IMR-90 (cell line): ENCODE data around the gene KLHDC1. TPM values are rescaled to one million over a fixed set of nuclear protein-coding genes. Genes with fewer than 3 reads are reported as not detected.

ENCODE experiments used
- ATAC-seq: fragments of 200-7000 bp; cut with Tn5 transposase; 2 replicates; pipeline ENCODE4 v1.9.1; 2020; ENCODE audit warnings: low read depth, mild to moderate bottlenecking, moderate library complexity
- Bru-seq: library from RNA; stranded (reverse); fragments of 400-500 nt; gene quantifications from one replicate; lab custom pipeline; 2021; lab: Mats Ljungman, UMichigan
- BruChase-seq, 2 experiments: library from RNA; stranded (reverse); fragments of 400-500 nt; gene quantifications; one replicate each; lab custom pipeline; 2021; lab: Mats Ljungman, UMichigan
- BruUV-seq: library from RNA; stranded (reverse); fragments of 400-500 nt; replicated peaks from 2 replicates; lab custom pipeline; 2021; lab: Mats Ljungman, UMichigan
- CTCF ChIA-PET: fragments of 300-600 bp; formaldehyde crosslinking; extraction: SDS; loops from one replicate; lab custom pipeline; 2021; ENCODE audit warnings: antibody characterized with exemption; lab: Yijun Ruan, JAX
- POLR2A ChIA-PET: fragments of 300-600 bp; sonication (Branson Sonifier 250); formaldehyde crosslinking; loops from one replicate; lab custom pipeline; 2022; ENCODE audit warnings: antibody characterized with exemption; ENCODE audit not compliant: unreplicated experiment; lab: Charles Lee
- DNase-seq: peaks from one replicate; pipeline ENCODE4 v3.0.0; 2013
- H2AFZ ChIP-seq: replicated peaks from 2 replicates; pipeline ENCODE3; 2013; ENCODE audit warnings: low read length, mild to moderate bottlenecking; ENCODE audit not compliant: poor library complexity
- H2AK5ac ChIP-seq: 2 replicates; pipeline ENCODE4 v1.6.1; 2013; ENCODE audit warnings: low read depth, low read length, inconsistent platforms
- H2AK9ac ChIP-seq: replicated peaks from 2 replicates; pipeline ENCODE3; 2013; ENCODE audit warnings: mild to moderate bottlenecking, low read depth, low read length, moderate library complexity; ENCODE audit not compliant: poor library complexity
- H2BK120ac ChIP-seq: 2 replicates; pipeline ENCODE4 v1.6.1; 2013; ENCODE audit warnings: low read depth, low read length, inconsistent platforms
- H2BK15ac ChIP-seq: 3 replicates; pipeline ENCODE4 v1.6.1; 2013; ENCODE audit warnings: low read depth, low read length, inconsistent platforms
- H2BK20ac ChIP-seq: 2 replicates; pipeline ENCODE4 v1.6.1; 2013; ENCODE audit warnings: low read depth, mild to moderate bottlenecking, inconsistent platforms, low read length, moderate library complexity
- H2BK5ac ChIP-seq: 2 replicates; pipeline ENCODE4 v1.6.1; 2013; ENCODE audit warnings: mild to moderate bottlenecking, low read depth, low read length, inconsistent platforms; ENCODE audit not compliant: poor library complexity, severe bottlenecking
- H3K14ac ChIP-seq: replicated peaks from 2 replicates; pipeline ENCODE4 v1.6.1; 2013; ENCODE audit warnings: low read depth, low read length, inconsistent platforms
- H3K18ac ChIP-seq: 2 replicates; pipeline ENCODE4 v1.6.1; 2013; ENCODE audit warnings: low read depth, low read length, control low read depth
- H3K23ac ChIP-seq: 2 replicates; pipeline ENCODE4 v1.6.1; 2013; ENCODE audit warnings: low read depth, low read length, inconsistent platforms
- H3K27ac ChIP-seq: 2 replicates; pipeline ENCODE4 v1.5.1; 2013; ENCODE audit warnings: mild to moderate bottlenecking, control low read depth, low read length; ENCODE audit not compliant: insufficient read depth
- H3K27me3 ChIP-seq: 2 replicates; pipeline ENCODE4 v1.6.1; 2013; ENCODE audit warnings: low read length; ENCODE audit not compliant: control insufficient read depth, insufficient read depth
- H3K36me3 ChIP-seq: 2 replicates; pipeline ENCODE4 v1.6.1; 2013; ENCODE audit warnings: low read length, mixed read lengths; ENCODE audit not compliant: control insufficient read depth, insufficient read depth
- H3K4ac ChIP-seq: 2 replicates; pipeline ENCODE4 v1.6.1; 2013; ENCODE audit warnings: low read depth, low read length, inconsistent platforms
- H3K4me1 ChIP-seq: 2 replicates; pipeline ENCODE4 v1.6.1; 2013; ENCODE audit warnings: low read length, mixed read lengths; ENCODE audit not compliant: control insufficient read depth, insufficient read depth
- H3K4me2 ChIP-seq: 2 replicates; pipeline ENCODE4 v1.6.1; 2013; ENCODE audit warnings: low read depth, mild to moderate bottlenecking, control low read depth, low read length, moderate library complexity
- H3K4me3 ChIP-seq: 2 replicates; pipeline ENCODE4 v1.5.1; 2013; ENCODE audit warnings: low read depth, mild to moderate bottlenecking, control low read depth, low read length, moderate library complexity; ENCODE audit not compliant: insufficient read depth
- H3K56ac ChIP-seq: 2 replicates; pipeline ENCODE4 v1.6.1; 2013; ENCODE audit warnings: low read length, inconsistent platforms; ENCODE audit not compliant: insufficient read depth; ENCODE audit errors: extremely low read depth
- H3K79me1 ChIP-seq, 2 experiments: 2 replicates each; pipeline ENCODE4 v1.6.1; 2013; ENCODE audit warnings: low read length in 2 of 2, inconsistent platforms in 1 of 2, low read depth in 1 of 2
- H3K9ac ChIP-seq: 2 replicates; pipeline ENCODE4 v1.6.1; 2013; ENCODE audit warnings: low read depth, low read length, control low read depth
- H3K9me1 ChIP-seq: 2 replicates; pipeline ENCODE4 v1.6.1; 2013; ENCODE audit warnings: low read length, inconsistent platforms; ENCODE audit not compliant: insufficient read depth
- H3K9me3 ChIP-seq: 2 replicates; pipeline ENCODE4 v1.6.1; 2013; ENCODE audit warnings: low read length; ENCODE audit not compliant: control insufficient read depth, insufficient read depth
- H4K20me1 ChIP-seq: 2 replicates; pipeline ENCODE4 v1.6.1; 2013; ENCODE audit warnings: low read length, inconsistent platforms; ENCODE audit not compliant: insufficient read depth
- H4K5ac ChIP-seq: 2 replicates; pipeline ENCODE4 v1.6.1; 2013; ENCODE audit warnings: mild to moderate bottlenecking, low read depth, low read length, control low read depth
- H4K8ac ChIP-seq, 2 experiments: 2 replicates each; pipeline ENCODE4 v1.6.1; 2013; ENCODE audit warnings: low read depth in 2 of 2, low read length in 2 of 2, control low read depth in 1 of 2, inconsistent platforms in 1 of 2
- H4K91ac ChIP-seq: 2 replicates; pipeline ENCODE4 v1.6.1; 2013; ENCODE audit warnings: low read depth, low read length, inconsistent platforms; ENCODE audit not compliant: insufficient read depth
- CEBPB ChIP-seq: IDR thresholded peaks from 2 replicates; pipeline ENCODE4 v1.6.1; 2012; ENCODE audit warnings: low read depth, low read length, improper control_type of control experiment
- MAFK ChIP-seq: IDR thresholded peaks from 2 replicates; pipeline ENCODE4 v1.6.1; 2012; ENCODE audit warnings: low read depth, low read length, improper control_type of control experiment
- NFE2L2 ChIP-seq: fragments of 150-350 bp; IDR thresholded peaks from 2 replicates; pipeline ENCODE4 v1.6.1; 2016; ENCODE audit warnings: low read depth, mild to moderate bottlenecking, low read length
- POLR2A ChIP-seq: IDR thresholded peaks from 2 replicates; pipeline ENCODE4 v1.6.1; 2012; ENCODE audit warnings: mild to moderate bottlenecking, low read depth, low read length
- RCOR1 ChIP-seq: IDR thresholded peaks from 2 replicates; pipeline ENCODE4 v1.6.1; 2012; ENCODE audit warnings: mild to moderate bottlenecking, low read length, improper control_type of control experiment; ENCODE audit not compliant: insufficient replicate concordance
- WGBS, 2 experiments: methylation state at CpG; one replicate each; pipeline versions ENCODE4 v1.1.5 to v1.1.7; 2013; ENCODE audit warnings: missing lambda C conversion rate in 2 of 2; ENCODE audit not compliant: insufficient read length in 1 of 2; ENCODE audit errors: extremely low coverage in 2 of 2; 5-methylcytosine and 5-hydroxymethylcytosine counted together
- dilution Hi-C: fragments of 300-500 bp; cut with HindIII; formaldehyde crosslinking; loops from one replicate; pipeline ENCODE4 v1.14.3; 2018; ENCODE audit warnings: low sequenced_read_pairs; ENCODE audit not compliant: unreplicated experiment
- in situ Hi-C: fragments of 300-500 bp; cut with MboI; formaldehyde crosslinking; loops from 3 replicates; pipeline ENCODE4 v1.14.3; 2019; ENCODE audit warnings: low sequenced_read_pairs, inconsistent platforms, mixed read lengths
- intact Hi-C: fragments of 100-400 bp; cut with micrococcal nuclease; formaldehyde crosslinking; loops from 2 replicates; pipeline ENCODE4 v1.10.0; 2022
- long read RNA-seq: library from polyadenylated mRNA; unstranded; transcript quantifications from one replicate; pipeline ENCODE4 v2.0.0, GENCODE V29; 2021; ENCODE audit not compliant: unreplicated experiment
- polyA plus RNA-seq, 3 experiments: library from polyadenylated mRNA; depleted of rRNA; stranded (reverse); fragments of >200 nt; gene quantifications; 2 replicates each; pipeline ENCODE4 v1.2.3, GENCODE V29; 2012; ENCODE audit warnings: low replicate concordance in 1 of 3
- total RNA-seq: library from RNA; depleted of rRNA; stranded (reverse); fragments of >200 nt; gene quantifications from 2 replicates; pipeline ENCODE4 v1.2.3, GENCODE V29; 2012; rRNA removed
- TF ChIP-seq, protein P1 (sequence below): fragments of 150-350 bp; IDR thresholded peaks from 2 replicates; pipeline ENCODE4 v1.6.1; 2017; ENCODE audit warnings: mild to moderate bottlenecking, antibody characterized with exemption, low read length, low read depth
- TF ChIP-seq, protein P2 (sequence below): conservative IDR thresholded peaks from 2 replicates; pipeline ENCODE4 v1.5.1; 2012; ENCODE audit warnings: mild to moderate bottlenecking, low read depth, low read length, improper control_type of control experiment
- TF ChIP-seq, protein P3 (sequence below): fragments of 150-350 bp; IDR thresholded peaks from 2 replicates; pipeline ENCODE4 v1.6.1; 2016; ENCODE audit warnings: low read depth, mild to moderate bottlenecking, low read length, moderate library complexity, borderline replicate concordance

Gene KLHDC1, protein sequence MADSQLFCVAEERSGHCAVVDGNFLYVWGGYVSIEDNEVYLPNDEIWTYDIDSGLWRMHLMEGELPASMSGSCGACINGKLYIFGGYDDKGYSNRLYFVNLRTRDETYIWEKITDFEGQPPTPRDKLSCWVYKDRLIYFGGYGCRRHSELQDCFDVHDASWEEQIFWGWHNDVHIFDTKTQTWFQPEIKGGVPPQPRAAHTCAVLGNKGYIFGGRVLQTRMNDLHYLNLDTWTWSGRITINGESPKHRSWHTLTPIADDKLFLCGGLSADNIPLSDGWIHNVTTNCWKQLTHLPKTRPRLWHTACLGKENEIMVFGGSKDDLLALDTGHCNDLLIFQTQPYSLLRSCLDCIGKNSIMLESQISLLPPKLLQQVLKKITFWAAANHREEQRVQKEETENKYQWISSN
- total RNA-seq (0.90 and 1.9 TPM in 2 replicates), polyA plus RNA-seq (2012; rRNA removed) (0.34 and 0.51 TPM in 2 replicates), Bru-seq, nascent RNA (percentile 61 among the genes with signal in this experiment), BruChase-seq, experiment 1, labeled RNA remaining after a 6-hour chase (percentile 89 among the genes with signal in this experiment), BruChase-seq, experiment 2, labeled RNA remaining after a 2-hour chase (percentile 83 among the genes with signal in this experiment)
- polyA plus RNA-seq (2012; cell fraction: cytosol; rRNA removed) = 0.32 and 0.44 TPM in 2 replicates
- 0.33 and 2.5 TPM in 2 replicates for polyA plus RNA-seq (2012; cell fraction: nucleus; rRNA removed; ENCODE audit: low replicate concordance)
- long read RNA-seq, partial matches to known transcripts = 0 of 3 reads
- long read RNA-seq, other reads (novel, unspliced or antisense) = 0 of 3 reads

DNA sequence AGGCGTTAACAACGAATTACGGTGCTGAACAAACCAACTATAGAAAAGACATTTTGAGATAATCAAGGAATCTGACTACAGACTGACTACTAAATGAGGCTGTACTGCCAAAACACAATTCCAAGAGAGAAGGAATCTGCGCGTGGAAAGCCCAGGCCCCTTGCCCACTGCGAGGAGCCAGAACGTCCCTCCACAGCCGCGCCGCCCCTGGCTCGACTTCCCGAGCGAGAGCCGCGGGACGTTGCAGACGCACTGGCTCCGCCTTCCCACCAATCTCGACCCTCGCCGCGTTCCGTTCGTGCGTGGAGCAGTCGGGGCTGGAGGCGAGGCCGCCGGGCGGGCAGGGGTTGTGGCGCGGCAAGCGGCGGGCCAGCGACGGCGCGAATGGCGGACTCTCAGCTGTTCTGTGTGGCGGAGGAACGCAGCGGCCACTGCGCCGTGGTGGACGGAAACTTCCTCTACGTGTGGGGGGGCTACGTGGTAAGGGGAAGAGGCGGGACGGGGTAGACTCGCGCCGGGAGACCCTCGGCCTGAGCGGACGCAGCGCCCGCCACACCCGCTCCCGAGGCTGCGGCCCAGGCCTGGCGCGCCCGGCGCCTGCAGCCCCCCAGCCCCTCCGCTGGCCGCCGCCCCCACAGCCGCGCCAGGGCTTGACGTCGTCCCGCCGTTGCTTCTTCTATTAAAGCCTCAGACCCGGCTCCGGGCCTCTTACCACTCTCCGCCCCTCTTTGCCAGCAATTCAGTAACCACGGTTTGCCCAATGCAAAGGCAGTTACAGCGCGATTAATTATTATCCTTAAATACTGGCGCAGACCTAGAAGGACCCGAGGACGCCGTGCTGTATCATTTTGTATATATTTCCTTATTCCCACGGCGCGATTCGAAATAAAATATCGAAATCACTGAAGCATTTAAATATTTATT, at the start of gene KLHDC1:
KLHDC1 (plus strand) TSS at position 310 of the 924 bp plus-strand sequence; CDS start at position 385, 75 bp downstream.
- Histone ChIP-seq H4K8ac (peak within 1 kb of the TSS; percentile 43 to 88), H3K9me1 (peaks cover 5% of the 10 kb centered on the region; the same call in 1 of the 2 replicates), H3K4me3 (peak within 1 kb of the TSS; percentile 68), H3K79me1 (peaks cover 8 to 20% of the 10 kb centered on the region in 2 experiments), H3K36me3 (no peaks in the 10 kb centered on the region), H2BK20ac (no peak within 1 kb of the TSS), H3K14ac (peak within 1 kb of the TSS; percentile 80), H3K9ac (peak within 1 kb of the TSS; percentile 69), H3K27ac (peak within 1 kb of the TSS; percentile 79), H3K4me2 (peak within 1 kb of the TSS; percentile 92), H2BK120ac (peak within 1 kb of the TSS; percentile 78), H2BK15ac (peak within 1 kb of the TSS; percentile 49; the same call in 1 of the 3 replicates), H3K4me1 (peaks cover 3% of the 10 kb centered on the region), H3K9me3 (no peaks in the 10 kb centered on the region), H2AK9ac (peak within 1 kb of the TSS; percentile 77), H3K56ac (peak within 1 kb of the TSS; percentile 69; the same call in 1 of the 2 replicates), H3K27me3 (no peaks in the 10 kb centered on the region), H4K5ac (peak within 1 kb of the TSS; percentile 80), H3K18ac (peak within 1 kb of the TSS; percentile 74), H2AFZ (peak within 1 kb of the TSS; percentile 95), H2AK5ac (no peak within 1 kb of the TSS), H4K20me1 (no peaks in the 10 kb centered on the region), H4K91ac (peak within 1 kb of the TSS; percentile 86), H2BK5ac (peak within 1 kb of the TSS; percentile 65), H3K23ac (peak within 1 kb of the TSS; percentile 92), H3K4ac (peak within 1 kb of the TSS; percentile 90)
- dilution Hi-C loops = no loop called here
- POLR2A ChIA-PET = no interaction called here
- DNase-seq (peak; percentile 63), ATAC-seq (peak; percentile 82)
- in situ Hi-C loops = loop anchor here (5.0 kb wide), 1 partner anchor 74 kb away; the partner anchor contains the start of gene KLHDC2
- no TSS peak for BruUV-seq
- CTCF ChIA-PET = interaction anchor here (0.5 kb wide), 1 partner anchor 8 kb away, joined by 5 read pairs; no protein-coding TSS in a partner anchor
- WGBS, 2 experiments = 1% methylated on average over 17 of the region's 88 CpGs; no CpG with 5 or more reads in 1 of the 2 experiments
- intact Hi-C loops = loop anchor here (1.0 to 5.0 kb wide), 2 partner anchors 61 to 74 kb away; no protein-coding TSS in a partner anchor
- TF ChIP-seq, protein P1, sequence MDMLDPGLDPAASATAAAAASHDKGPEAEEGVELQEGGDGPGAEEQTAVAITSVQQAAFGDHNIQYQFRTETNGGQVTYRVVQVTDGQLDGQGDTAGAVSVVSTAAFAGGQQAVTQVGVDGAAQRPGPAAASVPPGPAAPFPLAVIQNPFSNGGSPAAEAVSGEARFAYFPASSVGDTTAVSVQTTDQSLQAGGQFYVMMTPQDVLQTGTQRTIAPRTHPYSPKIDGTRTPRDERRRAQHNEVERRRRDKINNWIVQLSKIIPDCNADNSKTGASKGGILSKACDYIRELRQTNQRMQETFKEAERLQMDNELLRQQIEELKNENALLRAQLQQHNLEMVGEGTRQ = no peak
- no peak for TF ChIP-seq RCOR1
- TF ChIP-seq CEBPB = no peak
- TF ChIP-seq, protein P2, sequence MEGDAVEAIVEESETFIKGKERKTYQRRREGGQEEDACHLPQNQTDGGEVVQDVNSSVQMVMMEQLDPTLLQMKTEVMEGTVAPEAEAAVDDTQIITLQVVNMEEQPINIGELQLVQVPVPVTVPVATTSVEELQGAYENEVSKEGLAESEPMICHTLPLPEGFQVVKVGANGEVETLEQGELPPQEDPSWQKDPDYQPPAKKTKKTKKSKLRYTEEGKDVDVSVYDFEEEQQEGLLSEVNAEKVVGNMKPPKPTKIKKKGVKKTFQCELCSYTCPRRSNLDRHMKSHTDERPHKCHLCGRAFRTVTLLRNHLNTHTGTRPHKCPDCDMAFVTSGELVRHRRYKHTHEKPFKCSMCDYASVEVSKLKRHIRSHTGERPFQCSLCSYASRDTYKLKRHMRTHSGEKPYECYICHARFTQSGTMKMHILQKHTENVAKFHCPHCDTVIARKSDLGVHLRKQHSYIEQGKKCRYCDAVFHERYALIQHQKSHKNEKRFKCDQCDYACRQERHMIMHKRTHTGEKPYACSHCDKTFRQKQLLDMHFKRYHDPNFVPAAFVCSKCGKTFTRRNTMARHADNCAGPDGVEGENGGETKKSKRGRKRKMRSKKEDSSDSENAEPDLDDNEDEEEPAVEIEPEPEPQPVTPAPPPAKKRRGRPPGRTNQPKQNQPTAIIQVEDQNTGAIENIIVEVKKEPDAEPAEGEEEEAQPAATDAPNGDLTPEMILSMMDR = no peak
- TF ChIP-seq MAFK = no peak
- TF ChIP-seq, protein P3, sequence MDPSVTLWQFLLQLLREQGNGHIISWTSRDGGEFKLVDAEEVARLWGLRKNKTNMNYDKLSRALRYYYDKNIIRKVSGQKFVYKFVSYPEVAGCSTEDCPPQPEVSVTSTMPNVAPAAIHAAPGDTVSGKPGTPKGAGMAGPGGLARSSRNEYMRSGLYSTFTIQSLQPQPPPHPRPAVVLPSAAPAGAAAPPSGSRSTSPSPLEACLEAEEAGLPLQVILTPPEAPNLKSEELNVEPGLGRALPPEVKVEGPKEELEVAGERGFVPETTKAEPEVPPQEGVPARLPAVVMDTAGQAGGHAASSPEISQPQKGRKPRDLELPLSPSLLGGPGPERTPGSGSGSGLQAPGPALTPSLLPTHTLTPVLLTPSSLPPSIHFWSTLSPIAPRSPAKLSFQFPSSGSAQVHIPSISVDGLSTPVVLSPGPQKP = no peak
- no peak for TF ChIP-seq NFE2L2
- TF ChIP-seq POLR2A = peak; percentile 80
